ENCODE measurements around the gene CHMP1A. TPM values are rescaled to one million over a fixed set of nuclear protein-coding genes. Genes with fewer than 3 reads are reported as not detected.

The CHMP1A gene
- polyA plus RNA-seq, 2 donors, result 58.8 to 71.9 TPM

DNA sequence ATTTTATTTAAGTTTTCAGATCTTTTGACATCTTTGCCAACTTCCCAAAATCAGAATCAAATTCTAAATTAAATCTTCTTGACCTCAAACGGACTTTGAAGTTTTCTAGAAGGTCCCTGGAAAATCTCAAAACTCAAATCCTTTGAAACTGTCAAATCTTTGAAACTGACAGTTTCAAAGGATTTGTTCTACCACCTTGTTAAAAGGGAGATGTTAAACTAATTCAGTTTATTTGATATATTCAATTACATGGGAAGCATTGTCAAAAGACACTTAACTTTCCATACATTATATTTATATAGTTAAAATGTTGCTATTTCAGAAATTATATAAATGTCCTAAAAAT lies 47.4 kb downstream of the CHMP1A start:
- 70 to 72% methylated on average over 1 of the region's 1 CpG for WGBS, 2 donors

DNA sequence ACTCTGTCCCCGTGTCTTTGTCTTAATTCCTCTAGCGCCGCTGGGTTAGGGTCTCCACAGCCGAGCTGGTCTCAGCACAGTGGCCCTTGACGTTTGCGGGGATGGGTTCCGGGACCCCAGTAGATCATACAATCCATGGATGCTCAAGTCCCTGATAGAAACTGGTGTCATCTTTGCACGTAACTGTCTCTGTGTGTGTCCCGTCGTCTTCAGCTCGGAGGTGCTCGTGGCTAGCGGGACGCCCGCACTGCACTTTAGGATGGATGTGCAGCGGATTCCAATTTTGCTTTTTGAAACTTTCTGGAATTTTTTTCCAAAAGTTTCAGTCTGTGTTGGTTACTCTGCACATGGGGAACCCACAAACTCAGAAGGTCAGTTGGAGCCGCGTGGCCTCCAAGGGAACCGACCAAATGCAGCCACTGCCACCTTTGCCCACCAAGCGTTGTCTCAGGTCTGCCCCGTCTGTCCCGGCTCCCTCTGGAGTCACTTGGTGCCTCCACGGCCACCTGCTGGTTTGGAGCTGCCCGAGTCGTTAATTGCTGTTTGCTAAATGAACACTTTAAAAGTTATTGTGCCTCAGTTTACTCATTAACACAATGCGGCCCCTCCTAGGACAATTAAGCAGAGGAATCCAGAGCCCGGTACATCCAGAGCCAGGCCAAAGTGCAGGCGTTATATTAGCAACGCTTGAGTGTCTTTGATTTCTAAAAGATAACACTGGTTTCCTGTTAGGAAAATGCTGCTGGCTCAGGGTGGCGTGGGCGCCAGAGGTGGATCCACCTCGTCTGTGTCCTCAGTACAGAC lies 49.4 kb downstream of the CHMP1A start:
- Histone ChIP-seq H3K27ac (ENCODE audit: low read depth in 2 of 2, low read length in 1 of 2) (no peak overlapping the region), H3K36me3 (ENCODE audit: control insufficient read depth in 2 of 2, insufficient read depth in 2 of 2, low read length in 1 of 2) (no peaks in the 10 kb centered on the region), H3K4me3 (ENCODE audit: low read depth in 1 of 2, low read length in 2 of 2) (no peak overlapping the region), H3K9me3 (ENCODE audit: control insufficient read depth in 2 of 2, insufficient read depth in 1 of 2, low read depth in 1 of 2, low read length in 1 of 2) (no peaks in the 10 kb centered on the region), H3K27me3 (ENCODE audit: control insufficient read depth in 1 of 2, insufficient read depth in 2 of 2, low read length in 2 of 2) (no peaks in the 10 kb centered on the region), H3K4me1 (ENCODE audit: control insufficient read depth in 2 of 2, insufficient read depth in 2 of 2, low read length in 1 of 2) (peaks cover 0 to 10% of the 10 kb centered on the region in 2 donors)
- 78 to 80% methylated on average over 32 of the region's 32 CpGs for WGBS, 2 donors

More for the DNA sequence above, 47.4 kb downstream of the CHMP1A start:
- H3K36me3 ChIP-seq (ENCODE audit: control insufficient read depth in 2 of 2, insufficient read depth in 2 of 2, low read length in 1 of 2), result no peaks in the 10 kb centered on the region
- H3K27ac ChIP-seq (ENCODE audit: low read depth in 2 of 2, low read length in 1 of 2), result no peak overlapping the region
- H3K9me3 ChIP-seq (ENCODE audit: control insufficient read depth in 2 of 2, insufficient read depth in 1 of 2, low read depth in 1 of 2, low read length in 1 of 2), result no peaks in the 10 kb centered on the region
- H3K27me3 ChIP-seq (ENCODE audit: control insufficient read depth in 1 of 2, insufficient read depth in 2 of 2, low read length in 2 of 2), result no peaks in the 10 kb centered on the region
- no peak overlapping the region for H3K4me3 ChIP-seq (ENCODE audit: low read depth in 1 of 2, low read length in 2 of 2)
- H3K4me1 ChIP-seq (ENCODE audit: control insufficient read depth in 2 of 2, insufficient read depth in 2 of 2, low read length in 1 of 2), result peaks cover 0 to 9% of the 10 kb centered on the region in 2 donors

- Histone ChIP-seq H3K27me3 (ENCODE audit: control insufficient read depth in 1 of 2, insufficient read depth in 2 of 2, low read length in 2 of 2) (no peaks in the 10 kb centered on the region), H3K4me3 (ENCODE audit: low read depth in 1 of 2, low read length in 2 of 2) (no peak overlapping the region), H3K36me3 (ENCODE audit: control insufficient read depth in 2 of 2, insufficient read depth in 2 of 2, low read length in 1 of 2) (no peaks in the 10 kb centered on the region), H3K9me3 (ENCODE audit: control insufficient read depth in 2 of 2, insufficient read depth in 1 of 2, low read depth in 1 of 2, low read length in 1 of 2) (no peaks in the 10 kb centered on the region), H3K27ac (ENCODE audit: low read depth in 2 of 2, low read length in 1 of 2) (no peak overlapping the region), H3K4me1 (ENCODE audit: control insufficient read depth in 2 of 2, insufficient read depth in 2 of 2, low read length in 1 of 2) (peaks cover 4 to 16% of the 10 kb centered on the region in 2 donors)
- WGBS, 2 donors, result 69 to 80% methylated on average over 9 of the region's 9 CpGs
Observed at GRCh38 chr16:89607453-89607852, 50.1 kb downstream of the CHMP1A start.

- 62 to 66% methylated on average over 9 of the region's 9 CpGs for WGBS, 2 donors
- H3K4me1 ChIP-seq (ENCODE audit: control insufficient read depth in 2 of 2, insufficient read depth in 2 of 2, low read length in 1 of 2), result peaks cover 4 to 24% of the 10 kb centered on the region in 2 donors
Observed at GRCh38 chr16:89606006-89606405, 51.5 kb downstream of the CHMP1A start.

GRCh38 chr16:89605186-89605970 lies 52.1 kb downstream of the CHMP1A start:
- no peaks in the 10 kb centered on the region for H3K36me3 ChIP-seq (ENCODE audit: control insufficient read depth in 2 of 2, insufficient read depth in 2 of 2, low read length in 1 of 2)
- H3K27me3 ChIP-seq (ENCODE audit: control insufficient read depth in 1 of 2, insufficient read depth in 2 of 2, low read length in 2 of 2), result no peaks in the 10 kb centered on the region
- H3K4me1 ChIP-seq (ENCODE audit: control insufficient read depth in 2 of 2, insufficient read depth in 2 of 2, low read length in 1 of 2), result peaks cover 4 to 27% of the 10 kb centered on the region in 2 donors
- H3K9me3 ChIP-seq (ENCODE audit: control insufficient read depth in 2 of 2, insufficient read depth in 1 of 2, low read depth in 1 of 2, low read length in 1 of 2), result no peaks in the 10 kb centered on the region
- no peak overlapping the region for H3K27ac ChIP-seq (ENCODE audit: low read depth in 2 of 2, low read length in 1 of 2)
- H3K4me3 ChIP-seq (ENCODE audit: low read depth in 1 of 2, low read length in 2 of 2), result no peak overlapping the region
- WGBS, 2 donors, result 67 to 79% methylated on average over 33 to 34 of the region's 34 CpGs

More at GRCh38 chr16:89606006-89606405, 51.5 kb downstream of the CHMP1A start:
- Histone ChIP-seq H3K27ac (ENCODE audit: low read depth in 2 of 2, low read length in 1 of 2) (no peak overlapping the region), H3K9me3 (ENCODE audit: control insufficient read depth in 2 of 2, insufficient read depth in 1 of 2, low read depth in 1 of 2, low read length in 1 of 2) (no peaks in the 10 kb centered on the region), H3K36me3 (ENCODE audit: control insufficient read depth in 2 of 2, insufficient read depth in 2 of 2, low read length in 1 of 2) (no peaks in the 10 kb centered on the region), H3K4me3 (ENCODE audit: low read depth in 1 of 2, low read length in 2 of 2) (no peak overlapping the region), H3K27me3 (ENCODE audit: control insufficient read depth in 1 of 2, insufficient read depth in 2 of 2, low read length in 2 of 2) (no peaks in the 10 kb centered on the region)

DNA sequence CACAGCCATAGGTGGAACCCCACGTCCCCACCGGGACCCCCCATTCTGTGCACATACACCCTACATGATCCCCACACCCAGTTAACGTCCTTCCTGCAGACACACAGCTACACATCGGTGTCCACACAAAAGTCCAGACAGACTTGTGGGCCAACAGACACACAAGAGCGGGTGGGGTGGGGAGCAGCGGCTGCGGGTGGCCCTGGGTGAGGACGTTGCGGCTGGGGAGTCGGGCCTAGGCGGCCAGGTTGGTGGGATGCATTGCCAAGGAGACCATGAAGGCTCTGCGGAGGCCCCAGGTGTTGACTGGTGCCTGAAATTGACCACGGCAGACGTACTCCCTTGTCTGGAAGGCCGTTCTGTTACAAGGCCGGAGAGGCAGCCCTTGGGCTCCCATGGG lies 52.7 kb downstream of the CHMP1A start:
- 86 to 87% methylated on average over 16 of the region's 16 CpGs for WGBS, 2 donors
- no peak overlapping the region for H3K4me3 ChIP-seq (ENCODE audit: low read depth in 1 of 2, low read length in 2 of 2)
- H3K27ac ChIP-seq (ENCODE audit: low read depth in 2 of 2, low read length in 1 of 2), result no peak overlapping the region
- peaks cover 4 to 34% of the 10 kb centered on the region in 2 donors for H3K4me1 ChIP-seq (ENCODE audit: control insufficient read depth in 2 of 2, insufficient read depth in 2 of 2, low read length in 1 of 2)
- H3K36me3 ChIP-seq (ENCODE audit: control insufficient read depth in 2 of 2, insufficient read depth in 2 of 2, low read length in 1 of 2), result no peaks in the 10 kb centered on the region
- H3K9me3 ChIP-seq (ENCODE audit: control insufficient read depth in 2 of 2, insufficient read depth in 1 of 2, low read depth in 1 of 2, low read length in 1 of 2), result no peaks in the 10 kb centered on the region
- H3K27me3 ChIP-seq (ENCODE audit: control insufficient read depth in 1 of 2, insufficient read depth in 2 of 2, low read length in 2 of 2), result no peaks in the 10 kb centered on the region

GRCh38 chr16:89602952-89603590 lies 54.4 kb downstream of the CHMP1A start:
- Histone ChIP-seq H3K36me3 (ENCODE audit: control insufficient read depth in 2 of 2, insufficient read depth in 2 of 2, low read length in 1 of 2) (no peaks in the 10 kb centered on the region), H3K27me3 (ENCODE audit: control insufficient read depth in 1 of 2, insufficient read depth in 2 of 2, low read length in 2 of 2) (no peaks in the 10 kb centered on the region), H3K4me1 (ENCODE audit: control insufficient read depth in 2 of 2, insufficient read depth in 2 of 2, low read length in 1 of 2) (peaks cover 4 to 38% of the 10 kb centered on the region in 2 donors), H3K27ac (ENCODE audit: low read depth in 2 of 2, low read length in 1 of 2) (no peak overlapping the region), H3K4me3 (ENCODE audit: low read depth in 1 of 2, low read length in 2 of 2) (no peak overlapping the region), H3K9me3 (ENCODE audit: control insufficient read depth in 2 of 2, insufficient read depth in 1 of 2, low read depth in 1 of 2, low read length in 1 of 2) (no peaks in the 10 kb centered on the region)
- WGBS, 2 donors, result 43 to 57% methylated on average over 5 of the region's 5 CpGs

- Histone ChIP-seq H3K27ac (ENCODE audit: low read depth in 2 of 2, low read length in 1 of 2) (no peak overlapping the region), H3K4me3 (ENCODE audit: low read depth in 1 of 2, low read length in 2 of 2) (no peak overlapping the region), H3K4me1 (ENCODE audit: control insufficient read depth in 2 of 2, insufficient read depth in 2 of 2, low read length in 1 of 2) (peaks cover 4 to 38% of the 10 kb centered on the region in 2 donors), H3K36me3 (ENCODE audit: control insufficient read depth in 2 of 2, insufficient read depth in 2 of 2, low read length in 1 of 2) (no peaks in the 10 kb centered on the region), H3K9me3 (ENCODE audit: control insufficient read depth in 2 of 2, insufficient read depth in 1 of 2, low read depth in 1 of 2, low read length in 1 of 2) (no peaks in the 10 kb centered on the region), H3K27me3 (ENCODE audit: control insufficient read depth in 1 of 2, insufficient read depth in 2 of 2, low read length in 2 of 2) (no peaks in the 10 kb centered on the region)
- 2 to 14% methylated on average over 22 of the region's 22 CpGs for WGBS, 2 donors
Observed at GRCh38 chr16:89602273-89602951, 55.1 kb downstream of the CHMP1A start.

GRCh38 chr16:89601906-89602272 lies 55.6 kb downstream of the CHMP1A start:
- Histone ChIP-seq H3K27me3 (ENCODE audit: control insufficient read depth in 1 of 2, insufficient read depth in 2 of 2, low read length in 2 of 2) (no peaks in the 10 kb centered on the region), H3K4me3 (ENCODE audit: low read depth in 1 of 2, low read length in 2 of 2) (no peak overlapping the region), H3K36me3 (ENCODE audit: control insufficient read depth in 2 of 2, insufficient read depth in 2 of 2, low read length in 1 of 2) (no peaks in the 10 kb centered on the region), H3K9me3 (ENCODE audit: control insufficient read depth in 2 of 2, insufficient read depth in 1 of 2, low read depth in 1 of 2, low read length in 1 of 2) (no peaks in the 10 kb centered on the region), H3K4me1 (ENCODE audit: control insufficient read depth in 2 of 2, insufficient read depth in 2 of 2, low read length in 1 of 2) (peaks cover 4 to 38% of the 10 kb centered on the region in 2 donors), H3K27ac (ENCODE audit: low read depth in 2 of 2, low read length in 1 of 2) (no peak overlapping the region)
- 35 to 60% methylated on average over 22 of the region's 22 CpGs for WGBS, 2 donors
